GM12878 (cell line): ENCODE measurements around the gene ABCC9. TPM values are rescaled to one million over a fixed set of nuclear protein-coding genes. Genes with fewer than 3 reads are reported as not detected.

ENCODE experiments used
- ATAC-seq: fragments of 200-7000 bp; cut with Tn5 transposase; 3 replicates; pipeline ENCODE4 v1.9.1; 2020; ENCODE audit warnings: mild to moderate bottlenecking, moderate library complexity
- BruUV-seq: library from RNA; stranded (reverse); fragments of 400-500 nt; replicated peaks from 2 replicates; lab custom pipeline; 2021; lab: Mats Ljungman, UMichigan
- CTCF ChIA-PET: fragments of 300-600 bp; sonication (Branson Sonifier 250); formaldehyde crosslinking; extraction: SDS; loops from one replicate; lab custom pipeline; 2021; ENCODE audit warnings: inconsistent platforms; lab: Yijun Ruan, JAX
- POLR2A ChIA-PET: fragments of 350-600 bp; formaldehyde crosslinking; extraction: SDS; loops from one replicate; lab custom pipeline; 2021; ENCODE audit warnings: inconsistent platforms; lab: Charles Lee
- RAD21 ChIA-PET: fragments of 300-600 bp; sonication (Branson Sonifier 250); formaldehyde crosslinking; loops from one replicate; lab custom pipeline; 2023; ENCODE audit warnings: antibody characterized with exemption; ENCODE audit not compliant: unreplicated experiment; lab: Charles Lee
- SMC1A ChIA-PET: fragments of 300-600 bp; sonication (Branson Sonifier 250); formaldehyde crosslinking; loops from one replicate; lab custom pipeline; 2023; ENCODE audit not compliant: unreplicated experiment, uncharacterized antibody; lab: Charles Lee
- DNase-seq: peaks from one replicate; pipeline ENCODE4 v3.0.0-alpha.2; 2011; ENCODE audit warnings: low read depth, low spot score
- FAIRE-seq: peaks from 3 replicates; lab custom pipeline; 2011; peaks lifted over from hg19 to GRCh38; lab: Jason Lieb, UNC
- H2AFZ ChIP-seq: 2 replicates; pipeline ENCODE4 v1.6.0; 2011; ENCODE audit warnings: low read depth, low read length, control low read depth; ENCODE audit not compliant: control insufficient read depth
- H3K27ac ChIP-seq: 2 replicates; pipeline ENCODE4 v1.5.1; 2011; ENCODE audit warnings: control low read depth; ENCODE audit not compliant: control insufficient read depth, insufficient read depth
- H3K27me3 ChIP-seq, 2 experiments: replicated peaks in 1 of 2; 2 replicates each; pipeline versions ENCODE4 v1.6.0 to v1.6.1; 2011; ENCODE audit warnings: low read length in 1 of 2; ENCODE audit not compliant: control insufficient read depth in 2 of 2, insufficient read depth in 2 of 2
- H3K36me3 ChIP-seq, 2 experiments: 2 replicates each; pipeline ENCODE4 v1.5.1; 2011; ENCODE audit warnings: low read length in 1 of 2; ENCODE audit not compliant: control insufficient read depth in 2 of 2, insufficient read depth in 2 of 2
- H3K4me1 ChIP-seq: 2 replicates; pipeline ENCODE4 v1.6.1; 2011; ENCODE audit warnings: mild to moderate bottlenecking, low read length, moderate library complexity, mixed read lengths; ENCODE audit not compliant: control insufficient read depth, insufficient read depth
- H3K4me2 ChIP-seq: 2 replicates; pipeline ENCODE4 v1.6.0; 2011; ENCODE audit warnings: control low read depth; ENCODE audit not compliant: control insufficient read depth, insufficient read depth
- H3K4me3 ChIP-seq: fragments of 200-600 bp; sonication (generic); 2 replicates; pipeline ENCODE4 v1.5.1; 2016
- H3K79me2 ChIP-seq: 2 replicates; pipeline ENCODE4 v1.6.0; 2011; ENCODE audit warnings: low read length; ENCODE audit not compliant: control insufficient read depth, insufficient read depth
- H3K9ac ChIP-seq: 2 replicates; pipeline ENCODE4 v1.8.0; 2011; ENCODE audit warnings: low read length, control low read depth, mixed read lengths; ENCODE audit not compliant: control insufficient read depth, insufficient read depth
- H3K9me3 ChIP-seq: replicated peaks from 3 replicates; pipeline ENCODE4 v1.5.1; 2011; ENCODE audit warnings: mild to moderate bottlenecking, low read length; ENCODE audit not compliant: control insufficient read depth, insufficient read depth
- H4K20me1 ChIP-seq: 2 replicates; pipeline ENCODE4 v1.6.0; 2011; ENCODE audit not compliant: control insufficient read depth, insufficient read depth
- ASH2L ChIP-seq: fragments of 300-600, 200-600 bp; sonication (generic); IDR thresholded peaks from 2 replicates; pipeline ENCODE4 v1.6.1; 2017; ENCODE audit warnings: low read depth, mild to moderate bottlenecking, borderline replicate concordance
- BACH1 ChIP-seq: fragments of 450-650 bp; IDR thresholded peaks from 2 replicates; pipeline ENCODE4 v1.6.1; 2017; ENCODE audit warnings: mild to moderate bottlenecking, borderline replicate concordance
- CBFB ChIP-seq: IDR thresholded peaks from 2 replicates; pipeline ENCODE4 v1.6.1; 2016; ENCODE audit warnings: antibody characterized with exemption, low read depth
- GABPA ChIP-seq: IDR thresholded peaks from 2 replicates; pipeline ENCODE4 v1.6.1; 2014; ENCODE audit warnings: antibody characterized with exemption, low read depth, mild to moderate bottlenecking, inconsistent platforms
- IKZF2 ChIP-seq, 2 experiments: fragments of 450-650 bp; IDR thresholded peaks; 2 replicates each; pipeline ENCODE4 v1.6.1; 2017; ENCODE audit warnings: mild to moderate bottlenecking in 2 of 2, moderate library complexity in 2 of 2
- MXI1 ChIP-seq: fragments of 150-350 bp; IDR thresholded peaks from 2 replicates; pipeline ENCODE4 v1.6.1; 2011; ENCODE audit warnings: low read depth, mild to moderate bottlenecking, inconsistent platforms, low read length, improper control_type of control experiment
- NR2C2 ChIP-seq: IDR thresholded peaks from 2 replicates; pipeline ENCODE4 v1.6.1; 2011; ENCODE audit warnings: borderline replicate concordance, low read depth; ENCODE audit not compliant: control insufficient read depth, insufficient read length
- NRF1 ChIP-seq: conservative IDR thresholded peaks from 2 replicates; pipeline ENCODE4 v1.6.1; 2011; ENCODE audit warnings: mild to moderate bottlenecking, low read depth, low read length, improper control_type of control experiment
- PAX8 ChIP-seq: fragments of 450-650 bp; IDR thresholded peaks from 2 replicates; pipeline ENCODE4 v1.6.1; 2017; ENCODE audit warnings: mild to moderate bottlenecking, moderate library complexity
- PKNOX1 ChIP-seq: fragments of 450-650 bp; IDR thresholded peaks from 2 replicates; pipeline ENCODE4 v1.6.1; 2016; ENCODE audit warnings: mild to moderate bottlenecking
- PML ChIP-seq: IDR thresholded peaks from 2 replicates; pipeline ENCODE4 v1.6.1; 2012; ENCODE audit warnings: low read length, inconsistent platforms
- RAD21 ChIP-seq: IDR thresholded peaks from 2 replicates; pipeline ENCODE4 v1.6.1; 2011; ENCODE audit warnings: mild to moderate bottlenecking, low read depth, low read length, moderate library complexity; ENCODE audit not compliant: insufficient read depth
- SMC3 ChIP-seq: IDR thresholded peaks from 2 replicates; pipeline ENCODE4 v1.6.1; 2011; ENCODE audit warnings: low read length, improper control_type of control experiment, borderline replicate concordance
- SP1 ChIP-seq: IDR thresholded peaks from one replicate; pipeline ENCODE4 v1.6.1; 2011; ENCODE audit warnings: low read depth, low read length
- SRF ChIP-seq, 2 experiments: IDR thresholded peaks; 2 replicates each; pipeline ENCODE4 v1.6.1; 2011; ENCODE audit warnings: low read depth in 2 of 2, low read length in 2 of 2, mild to moderate bottlenecking in 1 of 2, moderate library complexity in 1 of 2
- TARDBP ChIP-seq: IDR thresholded peaks from 2 replicates; pipeline ENCODE4 v1.6.1; 2016; ENCODE audit warnings: borderline replicate concordance
- ZNF384 ChIP-seq: IDR thresholded peaks from 2 replicates; pipeline ENCODE4 v1.6.1; 2012; ENCODE audit warnings: low read depth, mild to moderate bottlenecking, low read length, improper control_type of control experiment, borderline replicate concordance
- WGBS: methylation state at CpG from one replicate; pipeline ENCODE4 v1.1.6; 2016; ENCODE audit warnings: low lambda C conversion rate; ENCODE audit not compliant: insufficient replicate concordance, insufficient coverage; ENCODE audit errors: missing lambda C conversion rate; 5-methylcytosine and 5-hydroxymethylcytosine counted together
- in situ Hi-C: fragments of 300-500 bp; cut with MboI; formaldehyde crosslinking; loops from 9 replicates; pipeline ENCODE4 v1.14.3; 2018; ENCODE audit warnings: mixed read lengths
- intact Hi-C: fragments of 100-400 bp; cut with micrococcal nuclease; formaldehyde crosslinking; loops from one replicate; pipeline ENCODE4 v1.14.2; 2022; ENCODE audit not compliant: unreplicated experiment
- polyA plus RNA-seq, 11 experiments: library from polyadenylated mRNA; depleted of rRNA in 4 of 11; unstranded in 6 of 11; stranded (reverse) in 5 of 11; fragments of >200 nt; fragmentation: Nextera tagmentation in 4 of 11; fragmentation: Illumina TruSeq in 1 of 11; extraction: Ambion mirVana in 4 of 11; extraction: Trizol in 1 of 11; gene quantifications; 1 replicate in 1 of 11; 2 replicates in 10 of 11; pipeline versions ENCODE4 v1.2.1 to v1.2.3, GENCODE V29; 2011 to 2016; ENCODE audit warnings: inconsistent platforms in 2 of 11, missing spikeins in 2 of 11, low read depth in 1 of 11
- total RNA-seq, 4 experiments: library from RNA; depleted of rRNA in 3 of 4; stranded (reverse); fragments of >200 nt in 3 of 4; fragmentation: Illumina TruSeq in 1 of 4; extraction: Trizol in 1 of 4; gene quantifications; 2 replicates each; pipeline versions ENCODE4 v1.2.1 to v1.2.3, GENCODE V29; 2013 to 2021
- TF ChIP-seq, protein P1 (sequence below): fragments of 150-350 bp; IDR thresholded peaks from 2 replicates; pipeline ENCODE4 v1.6.1; 2014; ENCODE audit warnings: mild to moderate bottlenecking, low read depth, low read length

ABCC9 gene
- total and polyA plus RNA-seq, 10 of the 15 experiments (the other 5 are each of a cell fraction or from before 2014, with no cell fraction given): under 0.01 to 0.10 (median 0.04) TPM; not detected in 2

DNA sequence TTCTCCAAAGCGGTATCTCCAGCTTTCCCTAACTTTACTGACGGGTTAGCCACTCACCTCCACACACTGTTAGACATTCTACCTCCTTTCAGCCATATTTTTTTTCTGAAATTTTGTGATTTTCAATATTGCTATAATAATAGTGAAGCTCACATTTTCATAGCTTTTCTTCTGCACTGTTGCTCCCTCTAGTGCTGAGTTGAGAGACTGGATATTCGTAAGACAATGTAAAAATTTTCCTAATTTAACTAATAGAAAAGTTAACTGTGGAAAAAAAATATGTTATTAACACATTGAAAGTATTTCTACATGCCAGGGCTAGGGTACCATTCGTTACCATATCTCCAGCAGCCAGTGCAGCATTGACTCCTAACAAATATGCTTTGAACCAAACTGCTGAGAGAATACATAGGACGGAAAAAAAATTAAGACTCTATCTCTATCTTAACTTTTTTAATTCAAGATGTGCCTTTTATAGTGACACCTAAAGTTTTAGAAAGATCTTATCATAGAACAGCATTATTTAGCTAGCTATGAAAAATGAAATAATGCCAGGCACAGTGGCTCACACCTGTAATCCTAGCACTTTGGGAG is 48.7 kb upstream of the ABCC9 start (continued):
- TF ChIP-seq PKNOX1 (no peak), PML (no peak), SP1 (no peak), RAD21 (peak; percentile 45; the same call in 1 of the 2 replicates), SRF (IDR thresholded peaks at IDR 0.05; ENCODE audit: low read depth in 2 of 2, low read length in 2 of 2) (no peak), BACH1 (no peak), TARDBP (no peak), MXI1 (no peak), ZNF384 (no peak), IKZF2 (IDR thresholded peaks at IDR 0.05) (no peak), SMC3 (peak; percentile 20; the same call in 1 of the 2 replicates), NRF1 (no peak)

GRCh38 chr12:21988619-21989018 is 47.4 kb upstream of the ABCC9 start:
- H3K79me2 ChIP-seq: no peaks in the 10 kb centered on the region
- no peaks in the 10 kb centered on the region for H3K36me3 ChIP-seq
- H4K20me1 ChIP-seq: no peaks in the 10 kb centered on the region
- H3K9ac ChIP-seq: no peak overlapping the region
- ChIA-PET RAD21 (interaction anchor here (2.2 kb wide), 1 partner anchor 292 kb away, joined by 30 read pairs; no protein-coding TSS in a partner anchor), POLR2A (no interaction called here), SMC1A (interaction anchor here (1.1 to 5.6 kb wide), 4 partner anchors 9 to 291 kb away, joined by 3 to 41 read pairs (median 4); no protein-coding TSS in a partner anchor), CTCF (interaction anchor here (1.5 to 2.9 kb wide), 3 partner anchors 9 to 290 kb away, joined by 3 to 56 read pairs (median 4); no protein-coding TSS in a partner anchor)
- no peaks in the 10 kb centered on the region for H3K27me3 ChIP-seq
- H3K4me1 ChIP-seq: no peaks in the 10 kb centered on the region
- no peak overlapping the region for H2AFZ ChIP-seq
- no TSS peak for BruUV-seq
- no peak overlapping the region for H3K4me2 ChIP-seq
- in situ Hi-C loops: no loop called here
- intact Hi-C loops: no loop called here
- FAIRE-seq (no peak), DNase-seq (no peak), ATAC-seq (no peak)
- no peak overlapping the region for H3K4me3 ChIP-seq
- no peak overlapping the region for H3K27ac ChIP-seq
- no peaks in the 10 kb centered on the region for H3K9me3 ChIP-seq
- WGBS: 0% methylated on average over 1 of the region's 1 CpG
- no peak for TF ChIP-seq CBFB
- TF ChIP-seq, protein P1, sequence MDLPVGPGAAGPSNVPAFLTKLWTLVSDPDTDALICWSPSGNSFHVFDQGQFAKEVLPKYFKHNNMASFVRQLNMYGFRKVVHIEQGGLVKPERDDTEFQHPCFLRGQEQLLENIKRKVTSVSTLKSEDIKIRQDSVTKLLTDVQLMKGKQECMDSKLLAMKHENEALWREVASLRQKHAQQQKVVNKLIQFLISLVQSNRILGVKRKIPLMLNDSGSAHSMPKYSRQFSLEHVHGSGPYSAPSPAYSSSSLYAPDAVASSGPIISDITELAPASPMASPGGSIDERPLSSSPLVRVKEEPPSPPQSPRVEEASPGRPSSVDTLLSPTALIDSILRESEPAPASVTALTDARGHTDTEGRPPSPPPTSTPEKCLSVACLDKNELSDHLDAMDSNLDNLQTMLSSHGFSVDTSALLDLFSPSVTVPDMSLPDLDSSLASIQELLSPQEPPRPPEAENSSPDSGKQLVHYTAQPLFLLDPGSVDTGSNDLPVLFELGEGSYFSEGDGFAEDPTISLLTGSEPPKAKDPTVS: no peak
- TF ChIP-seq IKZF2 (IDR thresholded peaks at IDR 0.05): no peak
- no peak for TF ChIP-seq ASH2L
- no peak for TF ChIP-seq PAX8
- TF ChIP-seq GABPA: no peak
- no peak for TF ChIP-seq NR2C2
